Caco-2 (cell line): ENCODE measurements around the gene VEPH1. TPM values are rescaled to one million over a fixed set of nuclear protein-coding genes. Genes with fewer than 3 reads are reported as not detected.

Source experiments
- BruUV-seq: library from RNA; stranded (reverse); fragments of 400-500 nt; replicated peaks from 2 replicates; lab custom pipeline; 2021; lab: Mats Ljungman, UMichigan
- CTCF ChIA-PET: fragments of 300-600 bp; sonication (Branson Sonifier 250); formaldehyde crosslinking; loops from one replicate; lab custom pipeline; 2022; ENCODE audit warnings: antibody characterized with exemption; lab: Charles Lee
- POLR2A ChIA-PET: fragments of 300-600 bp; sonication (Branson Sonifier 250); formaldehyde crosslinking; loops from one replicate; lab custom pipeline; 2022; ENCODE audit warnings: antibody characterized with exemption; lab: Charles Lee
- DNase-seq, 2 experiments: peaks; one replicate each; pipeline versions ENCODE4 v3.0.0 to v3.0.0-alpha.2; 2020 to 2022
- H3K27me3 ChIP-seq: replicated peaks from 2 replicates; pipeline ENCODE4 v1.6.0; 2011; ENCODE audit warnings: low read length; ENCODE audit not compliant: control insufficient read depth, insufficient read depth
- H3K36me3 ChIP-seq: 2 replicates; pipeline ENCODE4 v1.5.1; 2011; ENCODE audit warnings: low read length; ENCODE audit not compliant: control insufficient read depth, insufficient read depth
- H3K4me1 ChIP-seq: fragments of 250-450 bp; sonication (Bioruptor Pico); 2 replicates; pipeline ENCODE4 v1.5.1; 2020; ENCODE audit warnings: mild to moderate bottlenecking
- H3K4me3 ChIP-seq: 2 replicates; pipeline ENCODE4 v1.5.1; 2011; ENCODE audit warnings: low read depth, mild to moderate bottlenecking, control low read depth, low read length
- H3K9me3 ChIP-seq: fragments of 250-450 bp; sonication (Bioruptor Pico); 2 replicates; pipeline ENCODE4 v1.5.1; 2020; ENCODE audit warnings: mild to moderate bottlenecking, moderate library complexity
- H3K27ac Mint-ChIP-seq: one replicate; pipeline ENCODE4 v1.8.0; 2022; ENCODE audit warnings: mixed read lengths; ENCODE audit not compliant: unreplicated experiment
- H3K27me3 Mint-ChIP-seq: one replicate; pipeline ENCODE4 v1.8.0; 2022; ENCODE audit warnings: mixed read lengths; ENCODE audit not compliant: insufficient read depth, unreplicated experiment
- H3K36me3 Mint-ChIP-seq: one replicate; pipeline ENCODE4 v1.8.0; 2022; ENCODE audit warnings: mild to moderate bottlenecking, mixed read lengths; ENCODE audit not compliant: insufficient read depth, unreplicated experiment
- H3K4me1 Mint-ChIP-seq: one replicate; pipeline ENCODE4 v1.8.0; 2022; ENCODE audit warnings: low read depth, mixed read lengths; ENCODE audit not compliant: unreplicated experiment
- H3K4me3 Mint-ChIP-seq: one replicate; pipeline ENCODE4 v1.8.0; 2022; ENCODE audit warnings: mild to moderate bottlenecking, moderate library complexity, mixed read lengths; ENCODE audit not compliant: unreplicated experiment
- H3K9me3 Mint-ChIP-seq: one replicate; pipeline ENCODE4 v1.8.0; 2022; ENCODE audit warnings: mixed read lengths; ENCODE audit not compliant: unreplicated experiment
- intact Hi-C: fragments of 100-400 bp; cut with micrococcal nuclease; formaldehyde crosslinking; loops from one replicate; pipeline ENCODE4 v1.10.0; 2022; ENCODE audit not compliant: unreplicated experiment
- total RNA-seq: library from RNA; stranded (reverse); gene quantifications from 2 replicates; pipeline ENCODE4 v1.2.3, GENCODE V29; 2022
- TF ChIP-seq, protein P1 (sequence below), 2 experiments: fragments of 200-600 bp in 1 of 2; IDR thresholded peaks; 1 replicate in 1 of 2; 2 replicates in 1 of 2; pipeline versions ENCODE4 v1.5.1 to v1.8.0; 2011 to 2022; ENCODE audit warnings: antibody characterized with exemption in 1 of 2, control low read depth in 1 of 2, inconsistent platforms in 1 of 2, low read depth in 1 of 2, low read length in 1 of 2, mild to moderate bottlenecking in 1 of 2, moderate library complexity in 1 of 2; ENCODE audit not compliant: insufficient read depth in 1 of 2, severe bottlenecking in 1 of 2, unreplicated experiment in 1 of 2

The VEPH1 gene
- total RNA-seq, 1 experiment from 2014 or later = 12.0 TPM

- Histone ChIP-seq H3K4me1 (no peaks in the 10 kb centered on the region), H3K27me3 (no peaks in the 10 kb centered on the region), H3K9me3 (no peaks in the 10 kb centered on the region), H3K4me3 (no peak overlapping the region), H3K36me3 (no peaks in the 10 kb centered on the region)
- intact Hi-C loops = no loop called here
- no TSS peak for BruUV-seq
- TF ChIP-seq, protein P1, sequence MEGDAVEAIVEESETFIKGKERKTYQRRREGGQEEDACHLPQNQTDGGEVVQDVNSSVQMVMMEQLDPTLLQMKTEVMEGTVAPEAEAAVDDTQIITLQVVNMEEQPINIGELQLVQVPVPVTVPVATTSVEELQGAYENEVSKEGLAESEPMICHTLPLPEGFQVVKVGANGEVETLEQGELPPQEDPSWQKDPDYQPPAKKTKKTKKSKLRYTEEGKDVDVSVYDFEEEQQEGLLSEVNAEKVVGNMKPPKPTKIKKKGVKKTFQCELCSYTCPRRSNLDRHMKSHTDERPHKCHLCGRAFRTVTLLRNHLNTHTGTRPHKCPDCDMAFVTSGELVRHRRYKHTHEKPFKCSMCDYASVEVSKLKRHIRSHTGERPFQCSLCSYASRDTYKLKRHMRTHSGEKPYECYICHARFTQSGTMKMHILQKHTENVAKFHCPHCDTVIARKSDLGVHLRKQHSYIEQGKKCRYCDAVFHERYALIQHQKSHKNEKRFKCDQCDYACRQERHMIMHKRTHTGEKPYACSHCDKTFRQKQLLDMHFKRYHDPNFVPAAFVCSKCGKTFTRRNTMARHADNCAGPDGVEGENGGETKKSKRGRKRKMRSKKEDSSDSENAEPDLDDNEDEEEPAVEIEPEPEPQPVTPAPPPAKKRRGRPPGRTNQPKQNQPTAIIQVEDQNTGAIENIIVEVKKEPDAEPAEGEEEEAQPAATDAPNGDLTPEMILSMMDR (IDR thresholded peaks at IDR 0.05; ENCODE audit: insufficient read depth in 1 of 2, low read depth in 1 of 2, low read length in 1 of 2, severe bottlenecking in 1 of 2, unreplicated experiment in 1 of 2) = no peak
- no peak for DNase-seq
- Mint-ChIP-seq H3K4me3 (no peak overlapping the region), H3K27me3 (peaks cover 7% of the 10 kb centered on the region), H3K4me1 (no peaks in the 10 kb centered on the region), H3K27ac (no peak overlapping the region), H3K36me3 (no peaks in the 10 kb centered on the region), H3K9me3 (no peaks in the 10 kb centered on the region)
- POLR2A ChIA-PET = no interaction called here
- CTCF ChIA-PET = no interaction called here
These were observed 49.4 kb downstream of the VEPH1 start for GRCh38 chr3:157453824-157454223.

GRCh38 chr3:157452097-157452496 lies 51.1 kb downstream of the VEPH1 start:
- Mint-ChIP-seq H3K4me1 (no peaks in the 10 kb centered on the region), H3K4me3 (no peak overlapping the region), H3K9me3 (no peaks in the 10 kb centered on the region), H3K27ac (no peak overlapping the region), H3K27me3 (peaks cover 7% of the 10 kb centered on the region), H3K36me3 (no peaks in the 10 kb centered on the region)
- H3K4me1 ChIP-seq = no peaks in the 10 kb centered on the region
- H3K36me3 ChIP-seq = no peaks in the 10 kb centered on the region
- no TSS peak for BruUV-seq
- H3K9me3 ChIP-seq = no peaks in the 10 kb centered on the region
- ChIA-PET CTCF (no interaction called here), POLR2A (no interaction called here)
- no peak for DNase-seq
- no peak overlapping the region for H3K4me3 ChIP-seq
- H3K27me3 ChIP-seq = no peaks in the 10 kb centered on the region
- intact Hi-C loops = no loop called here
- TF ChIP-seq, protein P1 (IDR thresholded peaks at IDR 0.05; ENCODE audit: insufficient read depth in 1 of 2, low read depth in 1 of 2, low read length in 1 of 2, severe bottlenecking in 1 of 2, unreplicated experiment in 1 of 2) = no peak

- no TSS peak for BruUV-seq
- intact Hi-C loops = loop anchor here (1.0 to 10.0 kb wide), 4 partner anchors 92 to 242 kb away; no protein-coding TSS in a partner anchor
- POLR2A ChIA-PET = no interaction called here
These were observed 56.1 kb downstream of the VEPH1 start for GRCh38 chr3:157447026-157447694.

More at GRCh38 chr3:157447026-157447694, 56.1 kb downstream of the VEPH1 start:
- peaks cover 3% of the 10 kb centered on the region for H3K27me3 Mint-ChIP-seq
- no peaks in the 10 kb centered on the region for H3K36me3 Mint-ChIP-seq
- H3K4me3 Mint-ChIP-seq = no peak overlapping the region
- Histone ChIP-seq H3K4me1 (no peaks in the 10 kb centered on the region), H3K27me3 (no peaks in the 10 kb centered on the region), H3K9me3 (no peaks in the 10 kb centered on the region), H3K36me3 (no peaks in the 10 kb centered on the region), H3K4me3 (no peak overlapping the region)
- no peaks in the 10 kb centered on the region for H3K9me3 Mint-ChIP-seq
- TF ChIP-seq, protein P1 (IDR thresholded peaks at IDR 0.05; ENCODE audit: insufficient read depth in 1 of 2, low read depth in 1 of 2, low read length in 1 of 2, severe bottlenecking in 1 of 2, unreplicated experiment in 1 of 2) = peak; percentile 36 to 64
- CTCF ChIA-PET = no interaction called here
- no peak overlapping the region for H3K27ac Mint-ChIP-seq
- no peak for DNase-seq
- H3K4me1 Mint-ChIP-seq = no peaks in the 10 kb centered on the region
